ENCODE results near the gene RETREG3. TPM values are rescaled to one million over a fixed set of nuclear protein-coding genes. Genes with fewer than 3 reads are reported as not detected.

RETREG3 gene
- total and polyA plus RNA-seq, 9 of the 15 experiments (the other 6 are each of a cell fraction or from before 2014, with no cell fraction given), result 4.1 to 39.0 (median 16.9) TPM

DNA sequence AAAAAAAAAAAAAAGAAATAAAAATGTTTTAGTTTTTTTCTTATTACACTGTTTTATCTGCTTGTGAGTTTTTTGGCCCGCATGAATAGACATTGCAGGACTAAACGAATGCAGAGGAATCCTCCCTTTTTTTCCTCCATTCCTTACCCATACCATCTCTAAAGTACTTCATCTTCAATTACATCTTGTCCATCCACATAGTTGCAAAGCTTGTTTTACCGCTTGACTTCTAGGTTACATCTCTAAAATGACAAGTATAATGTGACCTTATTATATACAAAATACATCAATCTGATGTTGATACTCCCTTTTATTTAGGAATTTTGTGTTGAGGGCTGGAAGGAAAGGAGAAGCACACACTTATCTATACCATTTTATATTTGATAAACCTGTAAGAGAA, 12.8 kb downstream of the RETREG3 start:
- H3K4me3 ChIP-seq, result no peak overlapping the region
- intact Hi-C loops (cut with micrococcal nuclease), result no loop called here
- no peaks in the 10 kb centered on the region; a peak in 1 of 5 replicates for H3K4me1 ChIP-seq (replicated peaks in 1 of 2; ENCODE audit: control insufficient read depth in 2 of 2, insufficient read depth in 2 of 2, low read length in 2 of 2)
- POLR2A ChIA-PET, result no interaction called here
- H4K20me1 ChIP-seq (replicated peaks; ENCODE audit: control insufficient read depth, insufficient read depth, low read length), result no peaks in the 10 kb centered on the region
- no peaks in the 10 kb centered on the region for H3K27me3 ChIP-seq (ENCODE audit: control insufficient read depth in 2 of 2, insufficient read depth in 2 of 2, low read length in 2 of 2)
- CTCF ChIA-PET (ENCODE audit: low intra/inter-chr PET ratio), result interaction anchor here (0.9 kb wide), 1 partner anchor 273 kb away, joined by 3 read pairs; no protein-coding TSS in a partner anchor
- H3K9me3 ChIP-seq (replicated peaks; ENCODE audit: control insufficient read depth, insufficient read depth, low read depth, low read length), result no peaks in the 10 kb centered on the region
- H2AFZ ChIP-seq (ENCODE audit: low read depth, low read length), result no peak overlapping the region
- no TSS peak for BruUV-seq (replicated peaks)
- FAIRE-seq, result no peak
- peaks cover 15% of the 10 kb centered on the region; the same call in 2 of the 3 replicates for H3K36me3 ChIP-seq (ENCODE audit: control insufficient read depth, insufficient read depth, low read length)
- DNase-seq (ENCODE audit: extremely low read depth in 1 of 4, low spot score in 3 of 4), result no peak
- in situ Hi-C loops (cut with MboI), result no loop called here
- no peak overlapping the region for H3K9ac ChIP-seq (ENCODE audit: insufficient read depth in 1 of 2, low read depth in 2 of 2, low read length in 2 of 2)
- H3K9me1 ChIP-seq (ENCODE audit: control insufficient read depth, insufficient read depth, low read length), result no peaks in the 10 kb centered on the region
- H3K27ac ChIP-seq (ENCODE audit: extremely low read depth, low read depth, low read length), result no peak overlapping the region
- WGBS (ENCODE audit: insufficient coverage, low coverage, missing lambda C conversion rate), result 70% methylated on average over 3 of the region's 3 CpGs
- ATAC-seq, result no peak
- H3K4me2 ChIP-seq (ENCODE audit: insufficient read depth, low read length), result no peak overlapping the region
- no peak for TF ChIP-seq POLR2H (tag; IDR thresholded peaks at IDR 0.05; ENCODE audit: low read depth)
- no peak for TF ChIP-seq ARID3B (CRISPR knock-in tag; IDR thresholded peaks at IDR 0.05; ENCODE audit: borderline replicate concordance)
- TF ChIP-seq CXXC5 (CRISPR knock-in tag; IDR thresholded peaks at IDR 0.05), result no peak
- H3K79me2 ChIP-seq (ENCODE audit: control insufficient read depth, insufficient read depth, low read length), result peaks cover 24% of the 10 kb centered on the region

- H3K36me3 ChIP-seq (ENCODE audit: control insufficient read depth, insufficient read depth, low read length), result peaks cover 59% of the 10 kb centered on the region; the same call in 2 of the 3 replicates
- H3K4me3 ChIP-seq, result no peak overlapping the region
- FAIRE-seq (no peak), ATAC-seq (no peak), DNase-seq (ENCODE audit: extremely low read depth in 1 of 4, low spot score in 3 of 4) (no peak)
- H3K4me2 ChIP-seq (ENCODE audit: insufficient read depth, low read length), result no peak overlapping the region
- 95% methylated on average over 8 of the region's 9 CpGs for WGBS (ENCODE audit: insufficient coverage, low coverage, missing lambda C conversion rate)
- ChIA-PET POLR2A (interaction anchor here (0.7 to 1.5 kb wide), 2 partner anchors 10 to 22 kb away, joined by 3 read pairs; no protein-coding TSS in a partner anchor), CTCF (ENCODE audit: low intra/inter-chr PET ratio) (no interaction called here)
- no peaks in the 10 kb centered on the region for H3K9me1 ChIP-seq (ENCODE audit: control insufficient read depth, insufficient read depth, low read length)
- in situ Hi-C loops (cut with MboI), result no loop called here
- no peaks in the 10 kb centered on the region; a peak in 1 of 5 replicates for H3K4me1 ChIP-seq (replicated peaks in 1 of 2; ENCODE audit: control insufficient read depth in 2 of 2, insufficient read depth in 2 of 2, low read length in 2 of 2)
- no peak overlapping the region for H3K27ac ChIP-seq (ENCODE audit: extremely low read depth, low read depth, low read length)
- intact Hi-C loops (cut with micrococcal nuclease), result no loop called here
- no peaks in the 10 kb centered on the region for H3K27me3 ChIP-seq (ENCODE audit: control insufficient read depth in 2 of 2, insufficient read depth in 2 of 2, low read length in 2 of 2)
- H4K20me1 ChIP-seq (replicated peaks; ENCODE audit: control insufficient read depth, insufficient read depth, low read length), result no peaks in the 10 kb centered on the region
- BruUV-seq (replicated peaks), result no TSS peak
- no peak overlapping the region for H3K9ac ChIP-seq (ENCODE audit: insufficient read depth in 1 of 2, low read depth in 2 of 2, low read length in 2 of 2)
- peaks cover 5% of the 10 kb centered on the region; the same call in 2 of the 3 replicates for H3K79me2 ChIP-seq (ENCODE audit: control insufficient read depth, insufficient read depth, low read length)
- no peaks in the 10 kb centered on the region for H3K9me3 ChIP-seq (replicated peaks; ENCODE audit: control insufficient read depth, insufficient read depth, low read depth, low read length)
- no peak overlapping the region for H2AFZ ChIP-seq (ENCODE audit: low read depth, low read length)
- TF ChIP-seq, protein P1, sequence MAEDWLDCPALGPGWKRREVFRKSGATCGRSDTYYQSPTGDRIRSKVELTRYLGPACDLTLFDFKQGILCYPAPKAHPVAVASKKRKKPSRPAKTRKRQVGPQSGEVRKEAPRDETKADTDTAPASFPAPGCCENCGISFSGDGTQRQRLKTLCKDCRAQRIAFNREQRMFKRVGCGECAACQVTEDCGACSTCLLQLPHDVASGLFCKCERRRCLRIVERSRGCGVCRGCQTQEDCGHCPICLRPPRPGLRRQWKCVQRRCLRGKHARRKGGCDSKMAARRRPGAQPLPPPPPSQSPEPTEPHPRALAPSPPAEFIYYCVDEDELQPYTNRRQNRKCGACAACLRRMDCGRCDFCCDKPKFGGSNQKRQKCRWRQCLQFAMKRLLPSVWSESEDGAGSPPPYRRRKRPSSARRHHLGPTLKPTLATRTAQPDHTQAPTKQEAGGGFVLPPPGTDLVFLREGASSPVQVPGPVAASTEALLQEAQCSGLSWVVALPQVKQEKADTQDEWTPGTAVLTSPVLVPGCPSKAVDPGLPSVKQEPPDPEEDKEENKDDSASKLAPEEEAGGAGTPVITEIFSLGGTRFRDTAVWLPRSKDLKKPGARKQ (CRISPR knock-in tag; IDR thresholded peaks at IDR 0.05), result no peak
- no peak for TF ChIP-seq BRF2 (IDR thresholded peaks at IDR 0.05; ENCODE audit: borderline replicate concordance, insufficient read depth, insufficient read length)
- no peak for TF ChIP-seq ZNF217 (CRISPR knock-in tag; IDR thresholded peaks at IDR 0.05)
- TF ChIP-seq PHB (CRISPR knock-in tag; IDR thresholded peaks at IDR 0.05), result no peak
- no peak for TF ChIP-seq ZNF212 (CRISPR knock-in tag; IDR thresholded peaks at IDR 0.05)
- no peak for TF ChIP-seq ZBTB1 (CRISPR knock-in tag; IDR thresholded peaks at IDR 0.05; ENCODE audit: borderline replicate concordance, low read depth)
- TF ChIP-seq PHF8 (IDR thresholded peaks at IDR 0.05; ENCODE audit: borderline replicate concordance, low read length), result no peak
- no peak for TF ChIP-seq ASH1L (IDR thresholded peaks at IDR 0.05; ENCODE audit: borderline replicate concordance, low read depth, partially characterized antibody)
- TF ChIP-seq ZNF408 (CRISPR knock-in tag; IDR thresholded peaks at IDR 0.05; ENCODE audit: low read depth), result no peak
These were observed 17.8 kb downstream of the RETREG3 start for GRCh38 chr17:42591411-42591810.
